PC-3 (cell line): ENCODE data around the gene ARHGAP9. TPM values are rescaled to one million over a fixed set of nuclear protein-coding genes. Genes with fewer than 3 reads are reported as not detected.

ENCODE experiments used
- ATAC-seq: fragments of 200-7000 bp; cut with Tn5 transposase; 2 replicates; pipeline ENCODE4 v1.9.1; 2020; ENCODE audit warnings: mild to moderate bottlenecking, moderate library complexity
- BruUV-seq: library from RNA; stranded (reverse); fragments of 400-500 nt; replicated peaks from 2 replicates; lab custom pipeline; 2021; lab: Mats Ljungman, UMichigan
- CTCF ChIA-PET: fragments of 300-600 bp; sonication (Branson Sonifier 250); formaldehyde crosslinking; loops from one replicate; lab custom pipeline; 2022; ENCODE audit warnings: antibody characterized with exemption; lab: Charles Lee
- POLR2A ChIA-PET: fragments of 300-600 bp; sonication (Branson Sonifier 250); formaldehyde crosslinking; loops from one replicate; lab custom pipeline; 2022; ENCODE audit warnings: antibody characterized with exemption; ENCODE audit not compliant: unreplicated experiment; lab: Charles Lee
- DNase-seq: peaks from one replicate; pipeline ENCODE4 v3.0.0-alpha.2; 2015
- H2AFZ ChIP-seq: fragments of 300-600 bp; sonication (generic); 2 replicates; pipeline ENCODE4 v1.6.0; 2016; ENCODE audit warnings: antibody characterized with exemption, low read length
- H3F3A ChIP-seq: fragments of 300-600 bp; sonication (generic); one replicate; pipeline ENCODE4 v1.6.0; 2017; ENCODE audit warnings: antibody characterized with exemption, low read length, control low read depth, mild to moderate bottlenecking; ENCODE audit not compliant: unreplicated experiment
- H3K27ac ChIP-seq: fragments of 300-600 bp; sonication (generic); 2 replicates; pipeline ENCODE4 v1.5.1; 2016; ENCODE audit warnings: mild to moderate bottlenecking, low read length
- H3K27me3 ChIP-seq: fragments of 300-600 bp; sonication (generic); 2 replicates; pipeline ENCODE4 v1.6.1; 2016; ENCODE audit warnings: low read length, mixed read lengths
- H3K36me3 ChIP-seq: fragments of 300-600 bp; sonication (generic); 2 replicates; pipeline ENCODE4 v1.6.1; 2016; ENCODE audit warnings: low read depth, mixed run types, low read length, mixed read lengths
- H3K4me1 ChIP-seq: fragments of 300-600 bp; sonication (generic); 2 replicates; pipeline ENCODE4 v1.5.1; 2016; ENCODE audit warnings: low read length; ENCODE audit not compliant: insufficient read depth
- H3K4me2 ChIP-seq: fragments of 300-600 bp; sonication (generic); 2 replicates; pipeline ENCODE4 v1.6.0; 2016; ENCODE audit warnings: low read length
- H3K4me3 ChIP-seq: fragments of 300-600 bp; sonication (generic); 2 replicates; pipeline ENCODE4 v1.5.1; 2016; ENCODE audit warnings: mild to moderate bottlenecking, low read length, mixed read lengths
- H3K79me2 ChIP-seq: fragments of 300-600 bp; sonication (generic); 2 replicates; pipeline ENCODE4 v1.6.1; 2017; ENCODE audit warnings: low read length, mixed read lengths
- H3K9ac ChIP-seq: fragments of 300-600 bp; sonication (generic); 2 replicates; pipeline ENCODE4 v1.6.0; 2016; ENCODE audit warnings: mild to moderate bottlenecking, low read length
- H3K9me2 ChIP-seq: fragments of 300-600 bp; sonication (generic); replicated peaks from 2 replicates; pipeline ENCODE4 v1.6.1; 2016; ENCODE audit warnings: mixed run types, low read length, mixed read lengths
- H3K9me3 ChIP-seq: fragments of 300-600 bp; sonication (generic); 2 replicates; pipeline ENCODE4 v1.6.1; 2016; ENCODE audit warnings: low read length, mixed read lengths
- H4K20me1 ChIP-seq: fragments of 300-600 bp; sonication (generic); 2 replicates; pipeline ENCODE4 v1.6.1; 2016; ENCODE audit warnings: low read length, mixed read lengths
- CTCF ChIP-seq: fragments of 300-600 bp; sonication (generic); conservative IDR thresholded peaks from 2 replicates; pipeline ENCODE4 v1.5.1; 2017; ENCODE audit warnings: antibody characterized with exemption, low read depth, mild to moderate bottlenecking, low read length
- EZH2 ChIP-seq: fragments of 300-600 bp; sonication (generic); IDR thresholded peaks from one replicate; pipeline ENCODE4 v1.6.1; 2017; ENCODE audit warnings: antibody characterized with exemption, mild to moderate bottlenecking, low read length; ENCODE audit not compliant: unreplicated experiment
- EZH2phosphoT487 ChIP-seq: fragments of 300-600 bp; sonication (generic); IDR thresholded peaks from 2 replicates; pipeline ENCODE4 v1.6.1; 2018; ENCODE audit warnings: mild to moderate bottlenecking, antibody characterized with exemption, low read length, borderline replicate concordance
- intact Hi-C: fragments of 100-400 bp; cut with micrococcal nuclease; formaldehyde crosslinking; loops from 2 replicates; pipeline ENCODE4 v1.9.0; 2023
- total RNA-seq: library from RNA; depleted of rRNA; stranded (reverse); fragments of >200 nt; gene quantifications from 2 replicates; pipeline ENCODE4 v1.2.3, GENCODE V29; 2014

ARHGAP9 gene
- total RNA-seq, 1 experiment from 2014 or later = not detected

- H3K27me3 ChIP-seq = peaks cover 78% of the 10 kb centered on the region
- ChIA-PET CTCF (no interaction called here), POLR2A (no interaction called here)
Measured at GRCh38 chr12:57472391-57472790, 7.3 kb downstream of the ARHGAP9 start.

GRCh38 chr12:57471661-57472060 is 8.0 kb downstream of the ARHGAP9 start:
- H3K36me3 ChIP-seq = no peaks in the 10 kb centered on the region
- H3K9me3 ChIP-seq = no peaks in the 10 kb centered on the region
- H3K27me3 ChIP-seq = peaks cover 82% of the 10 kb centered on the region
- ATAC-seq = no peak
- intact Hi-C loops = no loop called here
- CTCF ChIA-PET = no interaction called here
- no peak overlapping the region for H3K4me2 ChIP-seq
- H3K4me1 ChIP-seq = no peaks in the 10 kb centered on the region
- no peaks in the 10 kb centered on the region for H3F3A ChIP-seq
- H3K27ac ChIP-seq = no peak overlapping the region
- no TSS peak for BruUV-seq
- H2AFZ ChIP-seq = no peak overlapping the region
- no peak overlapping the region for H3K9ac ChIP-seq
- no peak for TF ChIP-seq EZH2phosphoT487
- TF ChIP-seq CTCF = no peak
- no peak for TF ChIP-seq EZH2
- no peak for DNase-seq
- no peaks in the 10 kb centered on the region for H3K9me2 ChIP-seq
- H4K20me1 ChIP-seq = no peaks in the 10 kb centered on the region
- POLR2A ChIA-PET = no interaction called here
- no peak overlapping the region for H3K4me3 ChIP-seq
- no peaks in the 10 kb centered on the region for H3K79me2 ChIP-seq

More at GRCh38 chr12:57472391-57472790, 7.3 kb downstream of the ARHGAP9 start:
- Histone ChIP-seq H3K4me3 (no peak overlapping the region), H3K36me3 (no peaks in the 10 kb centered on the region), H3K27ac (no peak overlapping the region), H3F3A (no peaks in the 10 kb centered on the region), H3K79me2 (no peaks in the 10 kb centered on the region), H3K9ac (no peak overlapping the region), H3K4me1 (no peaks in the 10 kb centered on the region), H4K20me1 (no peaks in the 10 kb centered on the region), H2AFZ (no peak overlapping the region), H3K9me2 (no peaks in the 10 kb centered on the region), H3K9me3 (no peaks in the 10 kb centered on the region), H3K4me2 (no peak overlapping the region)
- BruUV-seq = no TSS peak
- intact Hi-C loops = no loop called here
- ATAC-seq (no peak), DNase-seq (no peak)
- TF ChIP-seq CTCF (no peak), EZH2 (no peak), EZH2phosphoT487 (no peak)

GRCh38 chr12:57470970-57471656 is 8.6 kb downstream of the ARHGAP9 start:
- BruUV-seq = no TSS peak
- CTCF ChIA-PET = no interaction called here
- H3K27me3 ChIP-seq = peaks cover 77% of the 10 kb centered on the region

More at GRCh38 chr12:57470970-57471656, 8.6 kb downstream of the ARHGAP9 start:
- Histone ChIP-seq H3K79me2 (no peaks in the 10 kb centered on the region), H3K9me3 (no peaks in the 10 kb centered on the region), H4K20me1 (no peaks in the 10 kb centered on the region), H3K9ac (no peak overlapping the region), H3K4me3 (no peak overlapping the region), H3F3A (no peaks in the 10 kb centered on the region), H2AFZ (no peak overlapping the region), H3K4me1 (no peaks in the 10 kb centered on the region), H3K9me2 (no peaks in the 10 kb centered on the region), H3K27ac (no peak overlapping the region), H3K4me2 (no peak overlapping the region), H3K36me3 (no peaks in the 10 kb centered on the region)
- no peak for DNase-seq
- TF ChIP-seq EZH2phosphoT487 (no peak), CTCF (no peak), EZH2 (no peak)
- intact Hi-C loops = no loop called here
- ATAC-seq = no peak
- POLR2A ChIA-PET = no interaction called here
